Neural cell (in vitro differentiated cells): Measurements from ENCODE around the gene PROC.

Experiments
- EP300 ChIP-seq: fragments of 450-650 bp; conservative IDR thresholded peaks from 2 replicates; pipeline ENCODE4 v1.6.1; 2014; ENCODE audit warnings: antibody characterized with exemption, mild to moderate bottlenecking, moderate library complexity; ENCODE audit not compliant: poor library complexity, severe bottlenecking
- EZH2 ChIP-seq: fragments of 200-600, 300-800 bp; shearing (Covaris generic), sonication (generic); IDR thresholded peaks from 2 replicates; pipeline ENCODE4 v1.6.1; 2014; ENCODE audit warnings: antibody characterized with exemption, low read length, borderline replicate concordance, mild to moderate bottlenecking; ENCODE audit not compliant: insufficient read depth, poor library complexity, severe bottlenecking
- MXI1 ChIP-seq: fragments of 450-650 bp; conservative IDR thresholded peaks from 2 replicates; pipeline ENCODE4 v1.6.1; 2014; ENCODE audit warnings: antibody characterized with exemption, mild to moderate bottlenecking; ENCODE audit not compliant: poor library complexity, severe bottlenecking
- REST ChIP-seq: IDR thresholded peaks from 2 replicates; pipeline ENCODE4 v1.6.1; 2012; ENCODE audit warnings: borderline replicate concordance
- SMC3 ChIP-seq: fragments of 450-650 bp; conservative IDR thresholded peaks from 2 replicates; pipeline ENCODE4 v1.6.1; 2014; ENCODE audit warnings: antibody characterized with exemption, mild to moderate bottlenecking, moderate library complexity; ENCODE audit not compliant: poor library complexity
- TAF1 ChIP-seq: IDR thresholded peaks from 2 replicates; pipeline ENCODE4 v1.6.1; 2012; ENCODE audit warnings: low read depth
- TF ChIP-seq, protein P1 (sequence below): fragments of 450-650 bp; IDR thresholded peaks from 2 replicates; pipeline ENCODE4 v1.5.1; 2014; ENCODE audit warnings: antibody characterized with exemption, mild to moderate bottlenecking, moderate library complexity; ENCODE audit not compliant: poor library complexity, severe bottlenecking

DNA sequence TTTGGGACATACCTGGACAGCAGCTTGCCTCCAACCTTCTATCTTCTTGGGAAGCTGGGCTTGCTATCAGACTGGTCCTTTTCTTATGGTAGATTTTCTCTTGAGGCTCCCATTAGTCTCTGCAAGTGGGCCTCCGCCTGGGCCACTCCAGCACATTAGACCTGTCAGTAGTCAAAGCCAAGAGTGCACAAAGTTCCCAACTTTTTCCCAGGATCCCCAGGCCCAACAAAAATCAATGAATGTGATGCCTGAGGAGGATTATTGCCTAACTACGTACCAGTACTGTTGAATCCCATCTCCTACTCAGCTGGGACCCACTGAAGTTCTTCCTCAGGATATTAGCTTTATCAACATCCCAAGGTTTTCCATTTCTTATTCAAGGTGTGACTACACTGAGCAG, 51.7 kb downstream of the PROC start:
- TF ChIP-seq, protein P1, sequence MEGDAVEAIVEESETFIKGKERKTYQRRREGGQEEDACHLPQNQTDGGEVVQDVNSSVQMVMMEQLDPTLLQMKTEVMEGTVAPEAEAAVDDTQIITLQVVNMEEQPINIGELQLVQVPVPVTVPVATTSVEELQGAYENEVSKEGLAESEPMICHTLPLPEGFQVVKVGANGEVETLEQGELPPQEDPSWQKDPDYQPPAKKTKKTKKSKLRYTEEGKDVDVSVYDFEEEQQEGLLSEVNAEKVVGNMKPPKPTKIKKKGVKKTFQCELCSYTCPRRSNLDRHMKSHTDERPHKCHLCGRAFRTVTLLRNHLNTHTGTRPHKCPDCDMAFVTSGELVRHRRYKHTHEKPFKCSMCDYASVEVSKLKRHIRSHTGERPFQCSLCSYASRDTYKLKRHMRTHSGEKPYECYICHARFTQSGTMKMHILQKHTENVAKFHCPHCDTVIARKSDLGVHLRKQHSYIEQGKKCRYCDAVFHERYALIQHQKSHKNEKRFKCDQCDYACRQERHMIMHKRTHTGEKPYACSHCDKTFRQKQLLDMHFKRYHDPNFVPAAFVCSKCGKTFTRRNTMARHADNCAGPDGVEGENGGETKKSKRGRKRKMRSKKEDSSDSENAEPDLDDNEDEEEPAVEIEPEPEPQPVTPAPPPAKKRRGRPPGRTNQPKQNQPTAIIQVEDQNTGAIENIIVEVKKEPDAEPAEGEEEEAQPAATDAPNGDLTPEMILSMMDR: no peak
- TF ChIP-seq EP300 (no peak), SMC3 (no peak), TAF1 (no peak), EZH2 (no peak), MXI1 (no peak), REST (no peak)
